ENCODE results near the gene TPRG1.

The TPRG1 gene

GRCh38 chr3:189365609-189366564 is 194.1 kb downstream of the TPRG1 start:
- no peaks in the 10 kb centered on the region for H3K27me3 ChIP-seq (ENCODE audit: insufficient read depth, poor library complexity, severe bottlenecking)
- TF ChIP-seq POLR2AphosphoS5 (IDR thresholded peaks at IDR 0.05; ENCODE audit: low read depth) (no peak), SPI1 (IDR thresholded peaks at IDR 0.05; ENCODE audit: borderline replicate concordance, low read depth) (no peak), GABPA (IDR thresholded peaks at IDR 0.05; ENCODE audit: low read depth) (no peak), CTCF (IDR thresholded peaks at IDR 0.05; ENCODE audit: insufficient read depth, low read length) (no peak), REST (IDR thresholded peaks at IDR 0.05; ENCODE audit: insufficient replicate concordance, low read depth) (no peak)
- no peak overlapping the region for H3K27ac ChIP-seq (replicated peaks)
- DNase-seq (ENCODE audit: low read depth in 1 of 2, low spot score in 1 of 2): no peak
- H3K4me3 ChIP-seq (replicated peaks; ENCODE audit: insufficient read depth, low read length): no peak overlapping the region

- Histone ChIP-seq H3K4me3 (replicated peaks; ENCODE audit: insufficient read depth, low read length) (no peak overlapping the region), H3K27ac (replicated peaks) (no peak overlapping the region), H3K27me3 (ENCODE audit: insufficient read depth, poor library complexity, severe bottlenecking) (no peaks in the 10 kb centered on the region)
- no peak for DNase-seq (ENCODE audit: low read depth in 1 of 2, low spot score in 1 of 2)
- no peak for TF ChIP-seq REST (IDR thresholded peaks at IDR 0.05; ENCODE audit: insufficient replicate concordance, low read depth)
- no peak for TF ChIP-seq CTCF (IDR thresholded peaks at IDR 0.05; ENCODE audit: insufficient read depth, low read length)
- TF ChIP-seq GABPA (IDR thresholded peaks at IDR 0.05; ENCODE audit: low read depth): no peak
- TF ChIP-seq SPI1 (IDR thresholded peaks at IDR 0.05; ENCODE audit: borderline replicate concordance, low read depth): no peak
Measured at GRCh38 chr3:189368384-189368783, 196.6 kb downstream of the TPRG1 start.

GRCh38 chr3:189369636-189370035 is 197.9 kb downstream of the TPRG1 start:
- Histone ChIP-seq H3K27ac (replicated peaks) (peak overlapping the region; percentile 53), H3K27me3 (ENCODE audit: insufficient read depth, poor library complexity, severe bottlenecking) (no peaks in the 10 kb centered on the region), H3K4me3 (replicated peaks; ENCODE audit: insufficient read depth, low read length) (no peak overlapping the region)
- no peak for TF ChIP-seq GABPA (IDR thresholded peaks at IDR 0.05; ENCODE audit: low read depth)
- TF ChIP-seq POLR2AphosphoS5 (IDR thresholded peaks at IDR 0.05; ENCODE audit: low read depth): no peak
- TF ChIP-seq SPI1 (IDR thresholded peaks at IDR 0.05; ENCODE audit: borderline replicate concordance, low read depth): peak; percentile 87
- no peak for TF ChIP-seq REST (IDR thresholded peaks at IDR 0.05; ENCODE audit: insufficient replicate concordance, low read depth)
- TF ChIP-seq CTCF (IDR thresholded peaks at IDR 0.05; ENCODE audit: insufficient read depth, low read length): no peak
- DNase-seq (ENCODE audit: low read depth in 1 of 2, low spot score in 1 of 2): peak; percentile 67 to 77
